GM18526 (cell line): ENCODE measurements around the gene SNX30.

ENCODE experiments used
- POLR2A ChIP-seq: IDR thresholded peaks from 3 replicates; pipeline ENCODE4 v1.6.1; 2011; ENCODE audit not compliant: insufficient read length; ENCODE audit errors: extremely low read depth

Gene SNX30

DNA sequence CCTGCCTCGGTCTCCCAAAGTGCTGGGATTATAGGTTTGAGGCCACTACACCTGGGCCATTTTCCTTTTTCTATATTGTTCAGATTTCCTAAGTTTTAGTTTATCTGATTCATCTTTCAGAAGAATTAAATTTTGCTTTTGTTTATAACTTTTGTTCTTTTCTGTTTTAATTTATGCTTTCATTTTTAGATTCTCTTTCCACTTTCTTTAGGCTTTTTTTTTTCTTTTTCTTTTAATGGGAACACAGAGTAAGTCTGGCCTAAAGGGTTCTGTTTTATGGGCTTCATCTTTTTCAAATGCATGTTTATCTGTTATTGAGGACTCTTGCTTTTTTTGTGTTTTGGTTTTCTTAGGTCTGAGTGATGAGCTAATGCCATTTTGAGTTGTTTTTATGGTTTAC is 42.1 kb downstream of the SNX30 start:
- no peak for TF ChIP-seq POLR2A

DNA sequence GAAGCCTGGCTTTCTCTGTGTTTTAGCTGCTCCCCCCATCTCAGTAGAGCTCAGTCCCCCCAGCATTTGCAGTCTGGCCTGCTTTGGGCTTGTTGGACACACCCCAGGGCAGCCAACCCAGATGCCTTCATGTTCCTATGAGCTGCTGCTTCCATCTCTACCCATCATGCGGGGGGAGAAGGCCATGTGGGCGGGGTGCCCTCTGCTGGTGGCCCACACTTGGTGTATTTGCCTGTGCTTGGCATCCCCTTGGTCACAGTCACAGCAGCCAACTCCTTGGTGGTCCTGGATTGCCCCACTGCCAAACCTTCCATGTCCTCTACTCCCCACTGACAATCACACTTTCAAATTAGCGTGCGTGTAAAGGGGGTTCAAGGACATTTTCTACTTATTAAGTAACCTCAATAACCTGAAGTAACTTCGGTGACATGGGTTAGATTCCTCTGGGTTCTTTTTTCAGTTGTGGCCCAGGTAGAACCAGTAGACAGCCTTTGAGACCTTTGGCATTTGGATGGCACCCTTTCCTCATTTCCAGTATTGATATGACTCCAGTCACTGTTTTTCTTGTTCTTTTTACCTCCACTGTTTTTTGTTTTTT is 42.8 kb downstream of the SNX30 start:
- TF ChIP-seq POLR2A: no peak

DNA sequence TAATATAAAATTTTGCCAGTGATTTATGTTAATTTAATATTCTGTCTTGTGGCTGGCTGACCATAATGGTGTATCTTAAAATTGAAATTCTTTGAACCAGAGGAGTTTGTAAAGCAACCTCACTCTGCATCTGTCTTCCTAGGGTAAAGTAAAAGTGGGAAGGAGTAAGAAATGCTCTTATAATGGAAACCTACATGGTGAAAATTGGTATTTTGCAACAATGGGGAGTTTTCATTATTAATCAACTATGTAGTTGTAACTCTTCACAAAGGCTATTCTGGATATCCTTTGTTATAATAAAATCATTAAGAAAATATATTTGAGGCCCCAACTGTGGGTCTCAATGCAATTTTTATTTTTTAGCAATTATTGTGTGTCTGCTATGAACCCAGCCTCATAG is 44.2 kb downstream of the SNX30 start:
- TF ChIP-seq POLR2A: no peak

DNA sequence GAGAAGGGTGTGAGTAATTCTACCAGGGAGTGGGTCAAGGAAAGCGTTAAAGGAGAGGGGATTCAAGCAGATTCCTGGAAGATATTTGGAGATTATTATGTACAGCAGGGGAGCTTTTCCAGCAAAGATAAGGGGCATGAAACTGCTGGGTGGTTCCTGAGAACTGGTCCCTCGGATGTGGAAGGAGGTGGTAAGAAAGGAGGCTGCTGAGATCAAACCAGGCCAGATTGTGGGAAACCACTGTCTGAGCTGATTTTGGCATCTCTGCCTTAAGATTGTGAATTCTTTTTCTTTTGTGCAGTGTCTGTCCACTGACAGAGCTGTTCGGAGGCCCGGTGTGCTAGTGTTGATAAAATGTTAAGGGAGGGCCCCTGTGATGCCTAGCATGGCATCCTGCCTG is 45.4 kb downstream of the SNX30 start:
- no peak for TF ChIP-seq POLR2A

DNA sequence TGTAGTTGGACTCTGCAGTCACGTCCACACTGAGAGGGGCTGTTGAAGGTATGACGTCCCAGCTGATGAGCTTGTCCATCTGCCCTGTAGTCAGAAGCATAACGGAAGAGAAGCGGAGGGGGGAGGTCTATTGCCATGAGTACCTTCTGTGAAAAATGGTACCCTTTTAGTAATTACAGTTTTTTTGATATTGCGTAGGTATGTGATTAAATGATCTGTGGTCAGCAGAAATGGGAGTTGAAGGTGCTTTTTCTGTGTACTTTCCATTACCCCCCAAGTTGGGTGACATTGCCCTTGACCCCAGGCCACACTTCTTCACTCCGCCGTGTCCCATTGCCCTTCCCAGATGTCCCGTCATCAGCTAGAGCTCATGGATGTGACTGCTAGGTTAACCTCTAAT is 45.9 kb downstream of the SNX30 start:
- no peak for TF ChIP-seq POLR2A

DNA sequence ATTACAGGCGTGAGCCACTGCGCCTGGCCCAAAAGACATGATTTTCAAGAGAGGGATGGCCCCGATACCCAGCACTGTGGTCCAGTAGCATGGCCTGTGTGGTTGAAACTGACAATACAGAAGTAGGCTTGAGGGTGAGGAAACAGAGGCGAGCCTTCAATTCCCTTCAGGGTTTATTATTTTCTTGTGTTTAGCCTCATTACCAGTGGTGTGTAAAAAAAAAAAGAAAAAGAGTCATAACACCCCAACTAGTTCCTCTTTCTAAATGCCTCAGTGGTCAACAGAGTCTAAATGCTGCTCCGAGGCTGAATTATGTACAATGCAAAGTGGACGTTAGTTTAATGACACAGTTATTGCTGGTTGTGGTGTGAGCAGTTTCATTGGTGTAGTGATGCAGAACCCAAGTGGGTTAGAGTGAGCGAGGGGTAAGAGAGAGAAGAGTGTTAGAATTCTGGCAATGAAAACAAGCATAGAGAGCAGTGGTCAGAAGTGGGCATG is 58.8 kb downstream of the SNX30 start:
- TF ChIP-seq POLR2A: no peak

DNA sequence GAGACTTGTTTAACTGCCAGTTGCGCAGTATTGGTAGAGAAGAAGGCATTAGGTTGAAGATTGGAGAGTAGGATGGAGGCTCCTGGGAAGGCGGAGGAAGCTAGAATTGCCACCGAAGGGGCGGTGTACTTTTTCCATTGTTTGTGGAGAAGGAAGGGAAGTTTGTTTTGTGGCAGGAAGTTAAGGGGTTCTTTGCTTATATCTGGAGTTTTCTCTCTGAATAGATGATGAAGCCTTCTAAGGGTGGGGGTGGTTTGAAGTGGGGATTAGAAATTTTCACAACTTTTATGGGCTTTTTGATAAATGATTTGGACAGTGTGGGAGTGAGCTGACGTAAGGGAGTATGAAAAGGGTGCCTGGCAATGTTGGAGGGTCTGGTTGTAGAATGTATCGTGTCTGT is 59.3 kb downstream of the SNX30 start:
- TF ChIP-seq POLR2A: no peak

DNA sequence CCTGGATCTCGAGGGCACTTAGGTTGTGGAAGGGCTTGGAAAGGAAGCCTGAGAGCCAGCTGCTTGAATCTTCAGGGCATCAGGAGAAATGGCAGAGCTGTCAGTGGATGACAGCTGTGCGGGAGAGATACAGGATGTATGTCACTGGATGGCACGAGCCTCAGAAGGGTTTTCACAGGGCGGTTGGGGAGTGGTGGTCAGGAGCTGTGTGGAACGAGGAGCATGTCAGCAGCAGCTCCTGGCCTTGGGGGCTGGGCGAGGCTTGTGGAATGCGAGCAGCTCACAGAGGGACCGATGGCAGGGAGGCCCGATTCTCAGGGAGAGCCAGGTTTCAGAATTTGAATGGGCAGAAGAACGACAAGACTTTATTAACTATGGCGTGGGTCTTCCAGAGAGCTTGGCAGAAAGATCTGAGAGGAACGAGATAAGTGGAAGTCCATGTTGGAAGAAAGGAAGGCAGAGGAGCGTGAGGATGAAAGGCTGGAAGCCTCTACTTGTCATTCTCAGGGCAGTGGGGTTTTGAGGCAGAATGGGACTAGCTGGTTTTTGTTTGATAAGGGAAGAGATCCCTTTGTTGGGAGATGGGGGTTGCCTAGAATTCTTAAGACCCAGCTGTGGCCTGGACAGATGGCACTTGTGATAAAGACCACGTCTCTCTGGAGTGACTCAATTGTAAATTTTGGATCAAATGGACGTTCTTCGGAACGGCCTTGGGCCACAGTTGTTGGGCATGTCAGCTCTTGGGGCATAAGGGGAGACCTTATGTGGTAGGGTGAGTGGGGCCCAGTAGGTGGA is 60.3 kb downstream of the SNX30 start:
- no peak for TF ChIP-seq POLR2A

DNA sequence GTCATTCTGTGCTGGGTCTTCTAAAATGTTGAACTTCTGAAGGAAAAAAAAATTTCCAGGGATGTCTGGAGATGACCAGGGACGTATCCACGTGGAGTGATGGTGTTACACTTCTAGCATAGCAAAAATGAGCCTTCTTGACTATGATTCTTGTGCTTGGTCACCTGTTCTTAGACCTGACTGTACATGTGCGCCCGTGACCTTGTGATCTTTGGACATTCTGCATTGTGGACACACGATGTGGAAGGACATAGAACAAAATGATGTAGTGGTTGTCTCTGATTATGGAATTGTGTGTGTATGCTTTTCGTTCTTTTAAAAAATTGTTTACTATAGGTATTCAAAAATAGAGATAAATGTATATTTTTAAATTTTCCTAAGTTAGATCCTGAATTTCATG is 61.0 kb downstream of the SNX30 start:
- TF ChIP-seq POLR2A: no peak

DNA sequence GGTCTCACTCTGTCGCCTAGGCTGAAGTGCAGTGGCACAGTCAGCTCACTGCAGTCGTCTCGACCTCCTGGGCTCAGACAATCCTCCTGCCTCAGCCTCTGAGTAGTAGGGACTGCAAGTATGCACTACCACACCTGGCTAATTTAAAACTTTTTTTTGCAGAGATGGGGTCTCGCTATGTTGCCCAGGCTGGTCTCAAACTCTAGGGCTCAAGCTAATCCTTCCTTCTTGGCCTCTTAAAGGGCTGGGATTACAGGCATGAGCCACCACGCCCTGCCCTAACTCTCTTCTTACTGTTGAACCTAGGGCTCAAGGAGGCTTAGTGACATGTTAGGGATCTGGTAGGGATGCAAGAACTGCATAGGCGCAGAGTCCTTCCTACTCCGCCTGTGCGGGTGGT is 65.3 kb downstream of the SNX30 start:
- TF ChIP-seq POLR2A: no peak

DNA sequence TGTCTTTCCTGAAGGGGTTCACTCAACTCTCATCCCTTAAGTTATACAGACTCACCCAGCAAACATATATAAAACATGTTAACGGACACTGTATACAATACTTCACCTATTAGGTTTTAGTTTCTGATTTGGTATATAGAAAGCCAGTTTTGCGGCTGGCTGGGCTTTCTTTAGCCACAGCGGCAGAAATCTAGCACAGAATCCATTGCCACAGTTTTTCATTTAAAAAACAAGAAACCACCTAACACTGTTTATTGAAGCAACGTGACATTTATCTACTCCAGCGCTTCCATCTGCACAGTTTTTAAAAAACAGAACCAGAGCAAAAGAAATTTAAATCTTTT is 67.3 kb downstream of the SNX30 start:
- TF ChIP-seq POLR2A: no peak

DNA sequence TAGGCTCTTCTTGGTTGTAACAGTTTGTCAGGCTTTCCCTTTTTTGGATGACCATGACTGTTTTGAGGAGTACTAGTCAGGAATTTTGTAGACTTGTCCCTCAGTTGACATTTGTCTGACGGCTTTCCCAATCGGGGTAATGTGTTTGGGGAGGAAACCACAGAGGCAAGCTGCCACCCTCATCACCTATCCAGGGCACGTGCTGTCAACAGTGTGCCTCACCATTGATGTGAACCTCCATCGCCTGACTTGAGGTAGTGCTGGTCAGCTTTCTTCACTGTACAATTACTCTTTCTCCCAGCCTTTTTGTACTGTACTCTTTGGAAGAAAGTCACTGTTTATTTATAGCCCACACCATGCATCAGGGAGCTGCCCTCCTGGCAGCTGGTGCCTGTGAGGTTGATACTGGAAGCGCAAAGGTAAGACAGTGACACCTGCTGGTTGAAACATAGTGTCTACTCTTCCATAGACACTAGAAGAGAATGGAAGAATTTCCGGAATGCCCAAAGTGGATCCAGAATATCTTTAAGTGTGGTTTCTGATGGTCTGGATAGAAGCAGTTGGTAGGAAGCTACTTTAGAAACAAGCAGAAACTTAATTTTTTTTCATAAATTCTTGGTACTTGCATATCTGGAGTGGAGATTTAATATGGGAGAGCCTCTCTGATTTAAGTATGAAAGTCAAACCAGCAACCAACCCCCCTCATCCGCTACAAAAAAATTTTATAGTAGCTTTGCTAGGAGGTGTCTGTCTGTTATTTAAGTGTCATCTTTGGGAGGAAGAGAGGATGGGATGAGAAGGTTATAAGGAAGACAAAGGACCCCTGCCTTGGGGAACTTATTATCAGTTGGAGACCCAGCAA is 69.3 kb downstream of the SNX30 start:
- TF ChIP-seq POLR2A: no peak

DNA sequence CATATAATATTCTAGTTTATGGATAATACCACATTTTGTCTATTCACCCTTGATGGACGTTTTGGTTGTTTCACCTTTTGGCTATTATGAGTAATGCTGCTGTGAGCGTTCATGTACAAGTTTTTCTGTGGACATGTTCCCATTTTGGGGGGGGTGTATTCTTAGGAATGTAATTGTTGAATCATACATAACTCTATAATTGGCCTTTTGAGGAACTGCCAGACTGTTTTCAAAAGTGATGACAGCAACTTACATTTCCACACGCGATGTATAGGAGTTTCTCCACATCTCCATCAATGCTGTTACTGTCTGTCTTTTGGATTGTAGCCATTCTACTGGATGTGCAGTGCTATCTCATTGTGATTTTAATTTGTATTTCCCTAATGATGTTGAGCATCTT is 70.3 kb downstream of the SNX30 start:
- TF ChIP-seq POLR2A: no peak

DNA sequence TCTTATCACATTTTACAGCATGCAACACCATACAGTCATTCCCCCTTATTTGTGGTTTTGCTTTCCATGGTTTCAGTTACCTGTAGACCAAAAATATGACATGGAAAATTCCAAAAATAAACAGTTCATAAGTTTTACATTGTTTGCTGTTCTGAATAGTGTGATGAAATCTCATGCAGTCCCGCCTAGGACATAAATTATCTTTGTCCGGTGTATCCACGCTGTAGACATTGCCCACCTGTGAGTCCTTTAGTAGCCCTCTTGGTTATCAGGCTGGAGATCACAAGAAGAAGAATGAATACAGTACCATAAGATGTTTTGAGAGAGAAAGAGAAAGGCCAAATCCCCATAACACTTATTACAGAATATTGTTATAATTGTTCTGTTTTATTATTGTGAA is 72.1 kb downstream of the SNX30 start:
- no peak for TF ChIP-seq POLR2A

DNA sequence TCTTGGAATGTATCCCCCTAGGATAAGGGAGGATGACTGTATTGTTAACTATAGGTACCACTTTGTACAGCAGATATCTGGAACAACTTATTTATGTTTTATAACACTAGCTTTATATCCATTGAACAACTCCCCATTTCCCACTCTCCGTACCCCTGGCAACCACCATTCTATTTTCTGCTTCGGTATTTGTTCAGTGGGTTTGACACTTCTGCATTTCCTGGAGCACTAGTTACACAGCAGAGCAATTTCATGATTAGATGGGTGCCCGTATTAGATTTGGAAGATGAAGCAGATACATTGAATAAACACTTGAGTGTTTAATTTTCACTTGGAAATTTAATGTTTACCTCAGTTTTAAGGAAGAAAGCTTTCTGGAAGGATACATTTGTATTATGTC is 72.7 kb downstream of the SNX30 start:
- TF ChIP-seq POLR2A: no peak

DNA sequence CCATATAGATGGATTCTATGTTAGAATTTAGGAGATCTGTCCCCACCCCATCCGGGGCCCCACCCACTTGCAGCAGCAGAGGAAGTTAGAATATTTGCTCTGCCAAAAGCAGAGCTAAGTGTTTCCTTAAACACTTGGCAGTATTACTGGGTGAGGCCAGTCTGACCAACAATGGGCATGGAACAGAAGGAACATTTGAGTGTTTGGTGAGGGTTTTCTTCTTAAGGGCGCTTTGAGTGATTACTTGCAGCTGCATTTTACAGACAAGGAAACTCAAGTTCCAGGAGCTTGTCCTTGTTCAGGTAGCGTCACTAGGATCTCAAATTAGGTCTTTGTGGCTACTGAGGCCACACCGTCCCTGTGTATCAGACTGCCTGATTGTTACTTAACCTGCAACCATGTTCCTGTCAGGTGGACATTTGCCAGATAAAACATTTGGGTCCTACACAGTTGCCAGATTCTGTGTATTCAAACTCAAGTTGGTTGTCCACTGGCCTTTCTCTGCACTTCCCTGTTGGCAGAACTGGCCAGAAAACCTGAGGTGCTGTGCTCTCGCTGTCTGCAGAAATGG is 80.8 kb downstream of the SNX30 start:
- no peak for TF ChIP-seq POLR2A
